DMS153 (cell line): Measurements from ENCODE around the gene PDX1.

Experiments
- DNase-seq: peaks from one replicate; lab custom pipeline; 2025; lab: John Stamatoyannopoulos, UW

The PDX1 gene

DNA sequence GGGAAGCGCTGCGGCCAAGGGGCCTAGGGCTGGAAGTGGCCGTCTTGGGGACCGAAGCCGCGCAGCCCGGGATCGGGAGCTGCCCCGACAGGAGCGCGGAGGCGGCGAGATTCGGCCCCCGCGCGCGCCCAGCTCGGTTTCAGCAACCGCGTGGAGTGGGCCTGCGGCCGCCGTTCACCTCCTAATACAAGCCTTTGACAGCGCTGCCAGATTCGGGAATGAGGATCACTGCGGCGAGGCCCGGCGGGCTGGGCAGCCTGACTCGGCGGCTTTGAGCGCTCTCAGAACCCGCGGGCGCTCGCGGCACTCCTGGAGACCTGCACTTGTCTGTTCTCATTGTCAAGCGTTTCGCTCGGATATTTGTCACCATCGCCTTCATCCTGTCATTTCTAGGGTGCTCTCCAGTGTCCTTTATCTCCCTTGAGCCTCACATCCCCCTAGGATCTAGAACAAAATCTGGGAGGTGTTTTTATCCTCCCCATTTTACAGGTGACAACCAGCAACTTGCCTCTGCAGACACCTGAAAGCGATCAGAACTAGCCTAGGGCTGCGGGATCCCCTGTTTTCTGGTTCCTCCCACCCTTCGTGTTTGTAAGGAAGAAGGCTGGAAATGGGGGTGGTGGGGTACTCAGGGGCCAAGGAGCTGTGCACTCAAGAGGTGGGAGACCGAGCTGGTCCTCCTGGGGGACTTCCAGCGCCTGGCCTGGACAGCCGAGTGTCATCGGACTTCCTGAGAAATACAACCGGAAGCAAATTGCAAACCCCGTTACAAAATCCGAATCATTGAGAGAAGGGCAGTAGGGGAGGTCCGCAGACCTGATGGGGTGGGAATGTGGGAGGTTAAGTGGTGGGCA is 50.8 kb downstream of the PDX1 start:
- DNase-seq = no peak

- no peak for DNase-seq
Measured at GRCh38 chr13:27971236-27971645, 51.4 kb downstream of the PDX1 start.

GRCh38 chr13:27971776-27972477 is 52.1 kb downstream of the PDX1 start:
- DNase-seq = no peak

GRCh38 chr13:27972478-27972820 is 52.6 kb downstream of the PDX1 start:
- DNase-seq = no peak

GRCh38 chr13:27973291-27973690 is 53.5 kb downstream of the PDX1 start:
- DNase-seq = no peak

DNA sequence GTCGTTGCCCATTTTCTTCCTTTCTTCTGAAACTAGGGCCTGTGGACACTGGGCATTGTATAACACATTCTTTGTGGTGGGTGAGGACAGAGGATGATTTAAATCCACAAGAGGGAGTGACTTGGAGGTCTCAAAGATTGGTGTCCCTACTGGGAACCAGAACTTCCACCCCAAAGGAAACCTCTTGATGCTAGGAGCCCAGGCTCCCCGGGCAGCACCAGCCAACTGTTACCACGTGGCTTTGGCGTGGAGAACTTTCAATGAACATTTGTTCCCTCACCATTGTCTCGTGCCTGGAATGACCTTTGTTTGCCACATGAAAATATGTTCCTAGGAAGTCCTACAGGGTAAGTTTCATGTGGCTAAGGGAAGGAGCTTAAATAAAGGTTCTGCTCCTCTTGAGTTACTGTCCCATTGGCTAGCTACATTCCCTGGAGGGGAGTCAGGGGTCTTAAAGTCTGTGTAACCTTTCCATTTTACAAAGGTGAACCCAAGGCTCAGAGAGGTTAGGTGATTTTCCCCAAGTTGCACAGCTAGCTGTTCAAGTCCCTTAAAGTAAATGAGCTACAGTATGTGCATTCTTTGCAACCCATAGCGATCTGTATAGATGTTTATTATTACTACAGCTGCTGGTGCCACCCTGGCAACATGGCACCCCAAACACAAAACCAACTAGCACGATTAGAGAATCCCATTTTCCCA is 54.3 kb downstream of the PDX1 start:
- DNase-seq = no peak
